GM18505 (cell line): ENCODE results near the gene KRR1.
"Not testable (repeated sequence)": the region's sequence is repeated elsewhere in the genome, so short reads cannot be mapped to it uniquely, and the experiment has no call there.

Experiments
- ATAC-seq: cut with Tn5 transposase; IDR thresholded peaks from one replicate; pipeline ENCODE4 v1.9.1; 2021; ENCODE audit not compliant: unreplicated experiment
- POLR2A ChIP-seq: IDR thresholded peaks from 4 replicates; pipeline ENCODE4 v1.6.1; 2011; ENCODE audit warnings: borderline replicate concordance; ENCODE audit not compliant: insufficient read depth, insufficient read length; ENCODE audit errors: extremely low read depth

The KRR1 gene

DNA sequence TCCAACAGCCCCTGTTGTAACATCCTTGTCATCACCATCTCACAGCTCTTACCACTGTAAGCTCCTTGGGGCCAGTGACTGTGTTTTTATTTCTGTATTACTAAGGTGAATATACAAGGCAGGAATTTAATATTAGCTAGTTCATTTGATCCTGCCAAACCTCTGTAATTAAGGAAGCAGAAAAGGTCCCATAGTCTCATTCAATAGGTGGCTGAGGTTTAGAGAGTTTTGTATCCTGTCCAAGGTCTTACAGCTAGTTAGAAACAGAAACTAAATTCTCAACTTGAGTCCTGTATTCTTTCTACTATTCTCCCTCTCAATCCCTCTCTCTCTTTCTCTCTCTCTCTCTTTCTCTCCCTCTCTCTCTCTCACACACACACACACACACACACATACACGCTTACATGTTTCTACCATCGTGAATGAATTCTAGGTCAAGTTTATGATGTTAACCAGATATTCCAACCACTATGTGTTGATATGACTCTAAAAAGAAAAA lies 31.4 kb downstream of the KRR1 start:
- ATAC-seq: peak; percentile 35
- no peak for TF ChIP-seq POLR2A

DNA sequence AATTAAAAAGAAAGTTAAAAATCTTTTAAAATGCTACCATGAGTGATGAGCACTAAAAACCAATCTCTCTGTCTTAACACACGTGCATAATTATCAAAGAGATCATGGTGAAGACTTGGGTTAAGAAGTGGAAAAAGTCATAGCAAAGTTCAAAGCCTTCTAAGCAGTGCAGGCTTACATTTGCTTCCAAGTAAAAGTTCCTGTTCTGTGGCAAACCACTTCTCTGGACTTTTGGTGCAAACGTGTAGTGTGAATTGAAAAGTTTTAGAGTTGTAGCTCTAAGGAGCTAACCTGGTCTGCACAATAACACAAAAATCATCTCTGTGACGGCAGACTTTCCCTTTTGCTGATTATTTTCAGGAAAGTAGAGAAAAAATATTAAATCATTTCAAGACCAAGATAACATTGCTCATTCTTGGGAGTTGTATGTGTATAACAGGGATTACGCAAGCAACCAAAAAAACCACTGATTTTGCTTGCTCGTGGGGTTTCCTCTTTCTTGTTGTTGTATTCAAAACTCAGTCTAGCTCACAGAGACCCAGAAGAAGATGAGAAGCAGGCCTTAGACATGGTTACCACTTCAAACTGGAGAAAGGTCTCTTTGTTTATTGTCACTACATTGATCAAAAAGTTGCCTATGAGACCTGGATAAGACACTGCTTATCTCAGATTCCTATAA lies 33.2 kb downstream of the KRR1 start:
- peak; percentile 16 for ATAC-seq
- TF ChIP-seq POLR2A: no peak

GRCh38 chr12:75477137-75477536 lies 34.3 kb downstream of the KRR1 start:
- no peak for ATAC-seq
- no peak for TF ChIP-seq POLR2A

- ATAC-seq: no peak
- TF ChIP-seq POLR2A: no peak
Observed at GRCh38 chr12:75476071-75476470, 35.3 kb downstream of the KRR1 start.

- ATAC-seq: no peak
Observed at GRCh38 chr12:75474116-75474515, 37.3 kb downstream of the KRR1 start.

GRCh38 chr12:75471902-75472890 lies 39.2 kb downstream of the KRR1 start:
- ATAC-seq: peak; percentile 83
- no peak for TF ChIP-seq POLR2A

More at GRCh38 chr12:75474116-75474515, 37.3 kb downstream of the KRR1 start:
- no peak for TF ChIP-seq POLR2A

- no peak for TF ChIP-seq POLR2A
- no peak for ATAC-seq
Observed at GRCh38 chr12:75460204-75460603, 51.2 kb downstream of the KRR1 start.

DNA sequence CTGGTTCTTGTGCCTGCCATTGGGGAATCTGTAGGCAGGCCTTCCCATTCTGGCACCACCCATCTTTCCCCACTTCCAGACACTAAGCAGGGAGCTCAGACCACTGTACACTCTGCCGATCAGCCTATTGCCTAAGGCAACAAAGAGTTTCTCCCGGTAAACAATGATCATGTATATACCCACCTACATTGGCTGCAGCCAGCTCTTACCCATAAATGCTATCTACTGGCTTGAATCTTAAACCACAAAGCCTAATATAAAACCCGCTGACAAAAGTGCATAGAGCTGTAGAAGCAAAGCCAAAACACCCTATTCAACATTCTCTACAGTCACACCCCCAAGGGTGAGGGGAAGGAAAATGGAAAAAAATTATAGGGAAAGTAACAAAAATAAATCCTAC lies 51.7 kb downstream of the KRR1 start:
- TF ChIP-seq POLR2A: no peak
- ATAC-seq: no peak

- ATAC-seq: not testable (repeated sequence)
Observed at GRCh38 chr12:75457866-75458265, 53.5 kb downstream of the KRR1 start.

- no peak for TF ChIP-seq POLR2A
Observed at GRCh38 chr12:75457191-75457590, 54.2 kb downstream of the KRR1 start.

DNA sequence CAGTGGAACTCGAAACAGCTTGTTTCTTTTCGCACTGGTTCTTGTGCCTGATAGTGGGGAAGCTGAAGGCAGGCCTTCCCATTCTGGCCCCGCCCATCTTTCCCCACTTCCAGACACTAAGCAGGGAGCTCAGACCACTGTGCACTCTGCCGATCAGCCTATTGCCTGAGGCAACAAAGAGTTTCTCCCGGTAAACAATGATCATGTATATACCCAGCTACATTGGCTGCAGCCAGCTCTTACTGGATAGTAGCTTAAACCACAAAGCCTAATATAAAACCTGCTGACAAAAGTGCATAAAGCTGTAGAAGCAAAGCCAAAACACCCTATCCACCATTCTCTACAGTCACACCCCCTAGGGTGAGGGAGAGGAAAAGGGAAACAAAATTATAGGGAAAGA lies 55.6 kb downstream of the KRR1 start:
- no peak for TF ChIP-seq POLR2A
- ATAC-seq: no peak

More at GRCh38 chr12:75457191-75457590, 54.2 kb downstream of the KRR1 start:
- ATAC-seq: no peak

DNA sequence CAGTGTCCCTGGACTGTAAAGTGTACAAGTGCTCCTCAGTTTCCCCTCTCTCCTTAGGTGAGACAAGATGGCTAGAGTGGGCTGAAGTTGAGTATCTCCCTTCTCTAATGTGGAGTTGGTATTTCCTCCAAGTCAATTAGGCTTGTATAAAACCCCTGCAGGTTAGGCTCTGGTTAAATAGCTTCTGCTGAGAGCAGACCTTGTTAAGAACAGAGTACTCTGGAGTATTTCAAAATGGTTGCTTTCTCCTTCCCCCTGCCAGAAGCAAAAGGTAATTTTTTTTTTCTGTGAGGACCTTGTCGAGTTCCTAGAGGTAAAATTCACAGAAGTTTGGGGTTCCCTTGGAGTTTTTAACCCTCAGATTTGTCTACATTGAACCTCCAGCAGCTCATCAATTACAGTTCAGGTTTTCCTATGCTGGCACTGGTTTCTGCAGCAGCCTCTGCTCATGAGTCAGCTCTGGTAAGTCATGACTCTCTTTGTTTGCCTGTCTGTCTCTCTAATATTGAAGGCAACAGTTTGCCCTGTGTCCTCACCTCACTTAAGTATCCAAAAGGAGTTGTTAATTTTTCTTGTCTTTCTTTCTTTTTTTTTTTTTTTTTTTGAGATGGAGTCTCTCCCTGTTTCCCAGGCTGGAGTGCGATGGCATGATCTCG lies 58.6 kb downstream of the KRR1 start:
- ATAC-seq: no peak
- TF ChIP-seq POLR2A: no peak

DNA sequence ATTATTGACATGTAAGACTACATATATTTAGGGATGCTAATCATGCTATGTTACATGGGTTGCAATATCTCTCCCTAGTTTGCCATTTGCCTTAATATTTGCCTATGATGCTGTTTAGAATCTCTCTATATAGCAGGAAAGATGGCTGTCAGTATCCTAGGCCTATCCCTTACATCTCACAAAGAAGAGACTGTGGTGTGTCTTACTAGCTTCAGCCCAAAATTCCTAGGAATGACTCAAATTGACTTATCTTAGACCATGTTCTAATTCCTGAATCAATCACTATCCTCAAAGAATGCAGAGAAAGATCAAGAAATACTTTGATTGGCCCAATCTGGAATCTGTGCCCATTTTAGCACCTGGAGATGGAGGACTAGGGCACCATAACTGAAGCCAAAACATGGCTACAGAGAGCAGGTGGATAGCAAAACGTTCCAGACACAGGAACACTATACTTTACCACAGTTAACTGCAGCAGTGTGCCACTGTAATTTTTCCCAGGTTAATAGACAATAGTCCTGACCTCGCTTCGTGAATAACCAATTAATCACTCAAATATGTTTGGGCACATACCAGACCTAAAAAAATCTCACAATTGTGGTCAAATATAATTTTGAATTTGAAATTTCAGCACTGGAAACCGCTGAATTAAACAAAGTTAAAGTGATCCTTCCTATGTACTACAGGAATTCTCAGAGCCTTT lies 63.6 kb downstream of the KRR1 start:
- ATAC-seq: no peak

More for the DNA sequence above, 63.6 kb downstream of the KRR1 start:
- no peak for TF ChIP-seq POLR2A
